ENCODE results near the gene PI4KA.

DNA sequence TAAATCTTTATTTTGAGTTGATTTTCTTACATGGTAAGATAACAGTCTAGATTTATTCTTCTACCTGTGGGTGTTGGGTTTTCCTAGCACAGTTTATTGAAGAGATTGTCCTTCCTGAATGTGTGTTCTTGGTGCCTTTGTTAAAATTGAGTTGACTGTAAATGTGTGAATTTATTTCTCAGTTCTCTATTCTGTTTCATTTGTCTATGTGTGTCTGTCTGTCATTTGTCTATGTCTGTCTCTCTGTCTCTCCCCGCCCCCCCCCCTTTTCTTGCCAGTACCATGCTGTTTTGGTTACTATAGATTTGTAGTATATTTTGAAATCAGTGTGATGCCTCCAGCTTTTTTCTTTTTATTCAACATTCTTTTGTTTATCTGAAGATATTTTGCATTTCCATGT is 199.4 kb downstream of the PI4KA start:
- no peak for TF ChIP-seq POLR2A (IDR thresholded peaks at IDR 0.05)
- TF ChIP-seq, protein P1, sequence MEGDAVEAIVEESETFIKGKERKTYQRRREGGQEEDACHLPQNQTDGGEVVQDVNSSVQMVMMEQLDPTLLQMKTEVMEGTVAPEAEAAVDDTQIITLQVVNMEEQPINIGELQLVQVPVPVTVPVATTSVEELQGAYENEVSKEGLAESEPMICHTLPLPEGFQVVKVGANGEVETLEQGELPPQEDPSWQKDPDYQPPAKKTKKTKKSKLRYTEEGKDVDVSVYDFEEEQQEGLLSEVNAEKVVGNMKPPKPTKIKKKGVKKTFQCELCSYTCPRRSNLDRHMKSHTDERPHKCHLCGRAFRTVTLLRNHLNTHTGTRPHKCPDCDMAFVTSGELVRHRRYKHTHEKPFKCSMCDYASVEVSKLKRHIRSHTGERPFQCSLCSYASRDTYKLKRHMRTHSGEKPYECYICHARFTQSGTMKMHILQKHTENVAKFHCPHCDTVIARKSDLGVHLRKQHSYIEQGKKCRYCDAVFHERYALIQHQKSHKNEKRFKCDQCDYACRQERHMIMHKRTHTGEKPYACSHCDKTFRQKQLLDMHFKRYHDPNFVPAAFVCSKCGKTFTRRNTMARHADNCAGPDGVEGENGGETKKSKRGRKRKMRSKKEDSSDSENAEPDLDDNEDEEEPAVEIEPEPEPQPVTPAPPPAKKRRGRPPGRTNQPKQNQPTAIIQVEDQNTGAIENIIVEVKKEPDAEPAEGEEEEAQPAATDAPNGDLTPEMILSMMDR (IDR thresholded peaks at IDR 0.05), result no peak
